ENCODE data around the gene RHO. TPM values are rescaled to one million over a fixed set of nuclear protein-coding genes. Genes with fewer than 3 reads are reported as not detected.
A peak's percentile ranks its signal among the peaks of the same experiment; 100 is the strongest.

The RHO gene
- total and polyA plus RNA-seq, 2 donors (not counting 1 experiment from before 2014, with no cell fraction given) = not detected

GRCh38 chr3:129555616-129556357 lies 27.3 kb downstream of the RHO start:
- peak in 1 of 2 donors; percentile 26 for DNase-seq (ENCODE audit: low read depth in 2 of 2)
- Histone ChIP-seq H4K20me1 (ENCODE audit: control insufficient read depth, extremely low read depth, insufficient read depth, low read length) (no peaks in the 10 kb centered on the region), H2AFZ (ENCODE audit: low read length) (no peak overlapping the region), H3K4me2 (ENCODE audit: extremely low read depth, insufficient read depth, low read length) (no peak overlapping the region), H3K4me1 (ENCODE audit: control insufficient read depth, extremely low read depth, insufficient read depth, low read length) (peaks cover 41% of the 10 kb centered on the region), H3K27me3 (ENCODE audit: control insufficient read depth, insufficient read depth, low read length) (no peaks in the 10 kb centered on the region), H3K9me3 (ENCODE audit: control insufficient read depth, insufficient read depth, low read depth, low read length) (no peaks in the 10 kb centered on the region), H3K79me2 (ENCODE audit: control insufficient read depth, insufficient read depth, low read length) (peaks cover 9% of the 10 kb centered on the region), H3K4me3 (replicated peaks in 1 of 4; ENCODE audit: control extremely low read depth in 1 of 4, insufficient read depth in 1 of 4, low read depth in 3 of 4, low read length in 4 of 4) (no peak overlapping the region), H3K27ac (ENCODE audit: insufficient read depth, low read length) (no peak overlapping the region), H3K36me3 (ENCODE audit: control insufficient read depth, insufficient read depth, low read length) (peaks cover 26% of the 10 kb centered on the region), H3K9ac (ENCODE audit: insufficient read depth, low read length) (no peak overlapping the region)
- TF ChIP-seq EZH2 (IDR thresholded peaks at IDR 0.05; ENCODE audit: low read length, missing control alignments) = no peak
- TF ChIP-seq CTCF (conservative IDR thresholded peaks at IDR 0.05 in 1 of 2, IDR thresholded peaks at IDR 0.05 in 1 of 2; ENCODE audit: low read depth in 1 of 2, low read length in 2 of 2) = no peak

- no peak for DNase-seq (ENCODE audit: low read depth in 2 of 2)
- Histone ChIP-seq H3K79me2 (ENCODE audit: control insufficient read depth, insufficient read depth, low read length) (peaks cover 9% of the 10 kb centered on the region), H3K9me3 (ENCODE audit: control insufficient read depth, insufficient read depth, low read depth, low read length) (no peaks in the 10 kb centered on the region), H3K27ac (ENCODE audit: insufficient read depth, low read length) (no peak overlapping the region), H3K4me1 (ENCODE audit: control insufficient read depth, extremely low read depth, insufficient read depth, low read length) (peaks cover 47% of the 10 kb centered on the region), H3K4me2 (ENCODE audit: extremely low read depth, insufficient read depth, low read length) (no peak overlapping the region), H3K36me3 (ENCODE audit: control insufficient read depth, insufficient read depth, low read length) (peaks cover 26% of the 10 kb centered on the region), H3K27me3 (ENCODE audit: control insufficient read depth, insufficient read depth, low read length) (no peaks in the 10 kb centered on the region), H3K4me3 (replicated peaks in 1 of 4; ENCODE audit: control extremely low read depth in 1 of 4, insufficient read depth in 1 of 4, low read depth in 3 of 4, low read length in 4 of 4) (no peak overlapping the region), H2AFZ (ENCODE audit: low read length) (no peak overlapping the region), H3K9ac (ENCODE audit: insufficient read depth, low read length) (no peak overlapping the region), H4K20me1 (ENCODE audit: control insufficient read depth, extremely low read depth, insufficient read depth, low read length) (no peaks in the 10 kb centered on the region)
- TF ChIP-seq CTCF (conservative IDR thresholded peaks at IDR 0.05 in 1 of 2, IDR thresholded peaks at IDR 0.05 in 1 of 2; ENCODE audit: low read depth in 1 of 2, low read length in 2 of 2) = no peak
- no peak for TF ChIP-seq EZH2 (IDR thresholded peaks at IDR 0.05; ENCODE audit: low read length, missing control alignments)
Measured at GRCh38 chr3:129556358-129556695, 27.9 kb downstream of the RHO start.

GRCh38 chr3:129556890-129557547 lies 28.6 kb downstream of the RHO start:
- TF ChIP-seq CTCF (conservative IDR thresholded peaks at IDR 0.05 in 1 of 2, IDR thresholded peaks at IDR 0.05 in 1 of 2; ENCODE audit: low read depth in 1 of 2, low read length in 2 of 2) (no peak), EZH2 (IDR thresholded peaks at IDR 0.05; ENCODE audit: low read length, missing control alignments) (no peak)
- H3K4me3 ChIP-seq (replicated peaks in 1 of 4; ENCODE audit: control extremely low read depth in 1 of 4, insufficient read depth in 1 of 4, low read depth in 3 of 4, low read length in 4 of 4) = no peak overlapping the region
- H3K79me2 ChIP-seq (ENCODE audit: control insufficient read depth, insufficient read depth, low read length) = peaks cover 9% of the 10 kb centered on the region
- no peak overlapping the region for H3K9ac ChIP-seq (ENCODE audit: insufficient read depth, low read length)
- H4K20me1 ChIP-seq (ENCODE audit: control insufficient read depth, extremely low read depth, insufficient read depth, low read length) = no peaks in the 10 kb centered on the region
- DNase-seq (ENCODE audit: low read depth in 2 of 2) = no peak
- H3K27me3 ChIP-seq (ENCODE audit: control insufficient read depth, insufficient read depth, low read length) = no peaks in the 10 kb centered on the region
- no peaks in the 10 kb centered on the region for H3K9me3 ChIP-seq (ENCODE audit: control insufficient read depth, insufficient read depth, low read depth, low read length)
- H3K4me1 ChIP-seq (ENCODE audit: control insufficient read depth, extremely low read depth, insufficient read depth, low read length) = peaks cover 51% of the 10 kb centered on the region
- H3K36me3 ChIP-seq (ENCODE audit: control insufficient read depth, insufficient read depth, low read length) = peaks cover 27% of the 10 kb centered on the region
- H2AFZ ChIP-seq (ENCODE audit: low read length) = no peak overlapping the region
- H3K4me2 ChIP-seq (ENCODE audit: extremely low read depth, insufficient read depth, low read length) = no peak overlapping the region
- peak overlapping the region; percentile 23 for H3K27ac ChIP-seq (ENCODE audit: insufficient read depth, low read length)
